Measurements from ENCODE around the gene WASL.

- TF ChIP-seq POLR2A (IDR thresholded peaks at IDR 0.05), result no peak
- TF ChIP-seq CTCF (IDR thresholded peaks at IDR 0.05), result no peak
Measured at GRCh38 chr7:123750389-123751230, 1.8 kb upstream of the WASL start.

Data from testis (tissue), 2 donors.